Central memory CD8-positive, alpha-beta T cell (primary cell): ENCODE results near the gene ENOX1.

Source experiments
- ATAC-seq: fragments of 150-1000 bp; cut with Tn5 transposase; replicated peaks from 2 replicates; pipeline ENCODE4 v1.10.0; 2022; ENCODE audit warnings: mild to moderate bottlenecking, moderate FRiP score, moderate number of reproducible peaks; ENCODE audit not compliant: poor library complexity, severe bottlenecking; ENCODE audit errors: extremely low read depth
- DNase-seq, 2 donors: peaks; one replicate each; pipeline ENCODE4 v3.0.0; 2021; ENCODE audit warnings: low spot score in 2 of 2
- H3K27ac Mint-ChIP-seq: one replicate; pipeline ENCODE4 v1.8.0; 2022; ENCODE audit warnings: low read depth, mild to moderate bottlenecking, moderate library complexity, mixed read lengths
- H3K27me3 Mint-ChIP-seq: one replicate; pipeline ENCODE4 v1.8.0; 2022; ENCODE audit warnings: mixed read lengths
- H3K36me3 Mint-ChIP-seq: one replicate; pipeline ENCODE4 v1.8.0; 2022; ENCODE audit warnings: mild to moderate bottlenecking, moderate library complexity, mixed read lengths; ENCODE audit not compliant: insufficient read depth
- H3K4me1 Mint-ChIP-seq: one replicate; pipeline ENCODE4 v1.8.0; 2022; ENCODE audit warnings: mixed read lengths
- H3K4me3 Mint-ChIP-seq: one replicate; pipeline ENCODE4 v1.8.0; 2022; ENCODE audit warnings: mild to moderate bottlenecking, moderate library complexity, mixed read lengths
- H3K9me3 Mint-ChIP-seq: one replicate; pipeline ENCODE4 v1.8.0; 2022; ENCODE audit warnings: mixed read lengths

ENOX1 gene

DNA sequence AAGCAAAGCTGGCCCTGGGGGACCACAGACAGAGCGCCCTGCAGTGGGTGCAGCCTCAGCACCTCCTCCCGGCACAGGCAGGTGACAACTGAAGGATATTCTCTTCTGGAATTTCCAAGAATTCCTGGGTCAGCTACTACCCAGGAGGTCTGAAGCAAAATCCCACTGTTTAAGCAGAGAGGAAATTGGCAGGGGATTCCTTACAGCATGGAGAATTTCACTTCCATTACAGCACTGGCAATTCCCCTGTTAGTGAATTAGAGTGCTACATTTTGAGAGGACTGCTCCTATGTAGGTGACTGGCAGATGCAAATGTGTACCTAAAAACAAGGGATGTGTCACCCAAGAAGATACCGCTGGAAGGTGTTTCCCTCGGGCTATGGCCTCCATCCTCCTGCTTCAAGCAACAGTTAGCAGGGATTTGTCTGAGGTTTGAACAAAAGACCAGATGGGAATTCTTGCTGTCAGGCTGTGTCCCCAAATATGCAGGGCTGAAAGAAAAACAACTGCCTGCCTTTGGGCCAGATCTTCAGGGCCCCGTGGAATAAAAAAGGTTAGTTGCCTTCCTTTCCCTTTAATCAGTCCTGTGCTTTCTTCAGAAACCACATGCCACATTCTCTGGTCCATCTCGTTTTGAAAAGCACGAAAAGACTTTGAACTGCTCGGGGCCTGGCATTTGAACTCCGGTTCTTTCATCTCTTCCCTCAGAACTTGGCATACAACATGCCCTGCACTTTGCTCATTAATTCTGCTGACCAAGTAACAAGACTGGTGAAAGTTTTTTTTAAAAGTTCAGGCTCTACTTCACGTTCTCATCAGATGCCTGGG lies 466.9 kb downstream of the ENOX1 start:
- no peak overlapping the region for H3K27ac Mint-ChIP-seq
- peaks cover 53% of the 10 kb centered on the region for H3K27me3 Mint-ChIP-seq
- no peaks in the 10 kb centered on the region for H3K36me3 Mint-ChIP-seq
- H3K9me3 Mint-ChIP-seq: no peaks in the 10 kb centered on the region
- no peaks in the 10 kb centered on the region for H3K4me1 Mint-ChIP-seq
- H3K4me3 Mint-ChIP-seq: no peak overlapping the region
- no peak for DNase-seq
- no peak for ATAC-seq

DNA sequence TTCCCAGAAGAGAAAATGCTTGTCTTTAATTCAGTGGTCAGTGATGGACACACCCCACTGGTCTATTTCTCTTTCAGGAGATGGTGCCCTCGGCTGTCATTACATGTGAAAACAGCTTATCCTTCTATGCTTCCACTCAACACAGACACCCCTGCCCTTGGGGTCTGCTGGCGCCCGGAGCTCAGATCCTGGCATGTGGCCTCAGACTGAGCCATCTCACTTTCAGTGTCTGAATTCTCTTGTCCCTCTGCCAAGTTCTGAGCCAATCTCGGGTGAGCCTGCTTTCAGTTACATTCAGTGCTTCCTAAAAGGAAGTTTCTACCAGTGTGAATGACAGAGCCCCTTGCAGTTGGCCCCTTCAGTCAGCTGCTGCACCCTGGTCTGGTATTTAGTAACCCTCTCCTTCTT lies 469.8 kb downstream of the ENOX1 start:
- DNase-seq: no peak
- Mint-ChIP-seq H3K4me3 (no peak overlapping the region), H3K36me3 (no peaks in the 10 kb centered on the region), H3K27ac (no peak overlapping the region), H3K9me3 (no peaks in the 10 kb centered on the region), H3K27me3 (peaks cover 46% of the 10 kb centered on the region), H3K4me1 (no peaks in the 10 kb centered on the region)
- no peak for ATAC-seq

GRCh38 chr13:43316281-43316680 lies 470.5 kb downstream of the ENOX1 start:
- Mint-ChIP-seq H3K27me3 (peaks cover 46% of the 10 kb centered on the region), H3K27ac (no peak overlapping the region), H3K4me1 (no peaks in the 10 kb centered on the region), H3K4me3 (no peak overlapping the region), H3K36me3 (no peaks in the 10 kb centered on the region), H3K9me3 (no peaks in the 10 kb centered on the region)
- DNase-seq: no peak
- no peak for ATAC-seq

DNA sequence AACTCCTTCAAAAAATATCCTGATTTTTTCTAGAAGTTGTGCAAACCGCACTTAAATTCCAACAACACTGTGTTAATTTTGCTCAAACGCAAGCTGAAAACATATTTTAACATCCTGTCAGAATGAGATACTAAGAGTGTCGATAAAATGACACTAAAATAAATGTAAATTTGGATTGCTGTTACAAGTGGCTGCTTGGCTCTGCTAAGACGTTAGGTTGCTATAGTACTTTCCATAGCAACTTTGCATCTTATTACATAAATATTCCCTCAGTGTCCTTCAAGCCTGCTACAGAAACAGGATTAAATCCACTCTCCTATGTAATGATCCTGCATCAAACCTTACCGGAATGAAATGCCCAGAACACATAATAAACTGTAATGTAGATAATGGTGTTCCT lies 471.2 kb downstream of the ENOX1 start:
- no peak overlapping the region for H3K4me3 Mint-ChIP-seq
- ATAC-seq (no peak), DNase-seq (no peak)
- no peaks in the 10 kb centered on the region for H3K4me1 Mint-ChIP-seq
- H3K36me3 Mint-ChIP-seq: no peaks in the 10 kb centered on the region
- H3K27me3 Mint-ChIP-seq: peaks cover 49% of the 10 kb centered on the region
- no peaks in the 10 kb centered on the region for H3K9me3 Mint-ChIP-seq
- H3K27ac Mint-ChIP-seq: no peak overlapping the region

GRCh38 chr13:43309311-43309710 lies 477.5 kb downstream of the ENOX1 start:
- DNase-seq: no peak
- H3K36me3 Mint-ChIP-seq: no peaks in the 10 kb centered on the region
- no peak overlapping the region for H3K4me3 Mint-ChIP-seq
- no peak overlapping the region for H3K27ac Mint-ChIP-seq
- no peaks in the 10 kb centered on the region for H3K4me1 Mint-ChIP-seq
- no peak for ATAC-seq
- H3K27me3 Mint-ChIP-seq: peaks cover 61% of the 10 kb centered on the region
- H3K9me3 Mint-ChIP-seq: no peaks in the 10 kb centered on the region

DNA sequence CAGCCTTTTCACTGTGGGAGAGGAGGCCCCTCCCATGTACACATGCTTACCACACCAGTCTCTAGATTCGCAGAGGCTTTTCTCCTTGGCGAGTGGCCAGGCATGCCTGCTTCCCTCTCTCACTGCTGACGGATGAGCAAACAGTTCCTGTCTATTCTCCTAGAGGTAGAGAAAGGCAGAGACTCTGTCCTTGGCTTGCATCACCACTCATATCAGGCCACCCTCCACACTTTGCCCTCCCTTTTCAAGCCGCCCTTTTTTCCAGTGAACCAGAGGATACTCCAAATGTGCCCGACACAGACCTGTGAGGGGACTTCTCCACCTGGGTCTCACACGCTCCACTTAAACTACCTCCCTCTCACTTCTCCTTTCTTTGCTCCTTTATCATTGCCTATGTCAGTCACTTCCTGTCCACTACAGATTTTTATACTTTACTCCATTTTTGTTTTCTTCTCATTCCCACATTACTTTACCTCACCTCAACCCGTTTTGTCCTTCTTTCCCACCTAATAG lies 478.8 kb downstream of the ENOX1 start:
- Mint-ChIP-seq H3K27me3 (peaks cover 61% of the 10 kb centered on the region), H3K4me3 (no peak overlapping the region), H3K36me3 (no peaks in the 10 kb centered on the region), H3K27ac (no peak overlapping the region), H3K4me1 (no peaks in the 10 kb centered on the region), H3K9me3 (no peaks in the 10 kb centered on the region)
- DNase-seq (no peak), ATAC-seq (no peak)

DNA sequence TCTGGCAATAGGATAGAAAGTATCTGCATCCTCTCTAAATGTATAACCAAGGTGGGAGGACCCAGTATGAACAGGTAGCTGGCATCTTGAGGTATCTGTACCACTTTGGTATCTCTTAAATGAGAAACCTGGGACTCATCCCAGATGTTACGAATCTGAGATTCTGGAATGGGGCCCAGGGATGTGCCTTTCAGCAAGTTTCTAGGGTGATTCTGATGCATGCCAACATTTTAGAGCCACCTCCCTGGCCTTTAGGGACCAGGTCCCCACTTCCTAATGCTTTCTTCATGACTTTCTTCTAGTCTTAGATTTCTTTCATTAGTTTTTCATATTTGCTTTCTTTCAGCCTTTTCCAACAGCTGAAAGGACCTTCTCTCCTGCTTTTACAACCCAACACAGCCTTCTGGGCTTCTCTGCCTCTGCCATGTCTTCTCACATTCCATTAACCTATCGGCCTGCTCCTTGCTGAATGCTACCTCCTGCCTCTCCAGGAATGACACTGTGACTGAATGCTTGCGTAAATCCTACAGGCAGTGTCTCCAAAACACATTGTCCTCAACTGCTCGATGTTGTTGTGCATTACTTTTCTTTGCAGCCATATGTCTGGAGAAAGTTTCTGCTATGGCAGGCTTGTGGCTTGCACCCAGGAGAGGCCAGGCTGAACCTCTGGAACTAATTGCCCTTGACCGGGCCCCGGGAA lies 479.4 kb downstream of the ENOX1 start:
- no peaks in the 10 kb centered on the region for H3K4me1 Mint-ChIP-seq
- no peak overlapping the region for H3K4me3 Mint-ChIP-seq

DNA sequence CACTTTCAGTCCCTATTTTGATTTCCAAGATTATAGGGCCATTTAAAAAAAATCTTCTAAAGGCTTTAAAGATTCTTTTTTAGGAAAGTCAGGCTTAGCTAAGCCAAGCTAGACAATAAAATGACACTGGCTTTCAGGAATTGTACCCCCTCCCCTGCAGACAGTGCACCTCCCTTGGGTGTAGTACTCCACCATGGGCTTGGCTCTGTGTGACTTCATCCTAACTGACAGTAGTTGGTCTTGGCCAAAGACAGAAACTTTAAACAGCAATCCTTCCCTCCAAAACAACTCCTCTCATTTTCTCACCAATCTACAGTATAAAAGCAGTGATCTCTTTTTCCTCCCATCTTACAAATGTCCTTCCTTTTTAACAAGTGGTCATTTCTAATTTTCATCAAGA lies 480.4 kb downstream of the ENOX1 start:
- DNase-seq (no peak), ATAC-seq (no peak)
- no peaks in the 10 kb centered on the region for H3K4me1 Mint-ChIP-seq
- H3K27me3 Mint-ChIP-seq: peaks cover 48% of the 10 kb centered on the region
- H3K4me3 Mint-ChIP-seq: no peak overlapping the region
- H3K27ac Mint-ChIP-seq: no peak overlapping the region
- H3K36me3 Mint-ChIP-seq: no peaks in the 10 kb centered on the region
- no peaks in the 10 kb centered on the region for H3K9me3 Mint-ChIP-seq

More for the DNA sequence above, 479.4 kb downstream of the ENOX1 start:
- Mint-ChIP-seq H3K36me3 (no peaks in the 10 kb centered on the region), H3K27ac (no peak overlapping the region), H3K9me3 (no peaks in the 10 kb centered on the region), H3K27me3 (peaks cover 58% of the 10 kb centered on the region)
- DNase-seq (no peak), ATAC-seq (no peak)

GRCh38 chr13:43305416-43305815 lies 481.4 kb downstream of the ENOX1 start:
- Mint-ChIP-seq H3K9me3 (no peaks in the 10 kb centered on the region), H3K27ac (no peak overlapping the region), H3K27me3 (peaks cover 38% of the 10 kb centered on the region), H3K36me3 (no peaks in the 10 kb centered on the region), H3K4me3 (no peak overlapping the region), H3K4me1 (no peaks in the 10 kb centered on the region)
- ATAC-seq (no peak), DNase-seq (no peak)

DNA sequence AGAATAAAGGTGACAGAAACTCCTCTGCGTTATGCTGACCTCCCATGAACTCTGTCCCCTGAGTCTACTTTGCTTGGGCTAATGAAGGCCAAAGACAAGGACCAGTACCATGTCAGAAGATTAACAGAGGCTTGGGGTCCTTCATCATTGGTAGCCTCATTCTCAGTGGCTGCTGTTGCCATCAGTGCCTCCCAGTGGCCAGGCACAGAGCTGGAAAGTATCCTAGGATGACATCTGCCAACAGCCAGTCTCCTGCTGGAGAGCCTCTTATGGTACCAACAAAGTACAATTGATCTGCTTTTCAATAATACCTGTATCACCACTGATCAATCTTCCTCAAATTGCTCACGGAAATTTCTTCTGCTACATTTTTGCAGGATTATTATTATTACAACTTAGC lies 481.8 kb downstream of the ENOX1 start:
- H3K27me3 Mint-ChIP-seq: peaks cover 37% of the 10 kb centered on the region
- H3K9me3 Mint-ChIP-seq: no peaks in the 10 kb centered on the region
- DNase-seq (no peak), ATAC-seq (no peak)
- no peaks in the 10 kb centered on the region for H3K36me3 Mint-ChIP-seq
- no peaks in the 10 kb centered on the region for H3K4me1 Mint-ChIP-seq
- no peak overlapping the region for H3K4me3 Mint-ChIP-seq
- H3K27ac Mint-ChIP-seq: no peak overlapping the region

DNA sequence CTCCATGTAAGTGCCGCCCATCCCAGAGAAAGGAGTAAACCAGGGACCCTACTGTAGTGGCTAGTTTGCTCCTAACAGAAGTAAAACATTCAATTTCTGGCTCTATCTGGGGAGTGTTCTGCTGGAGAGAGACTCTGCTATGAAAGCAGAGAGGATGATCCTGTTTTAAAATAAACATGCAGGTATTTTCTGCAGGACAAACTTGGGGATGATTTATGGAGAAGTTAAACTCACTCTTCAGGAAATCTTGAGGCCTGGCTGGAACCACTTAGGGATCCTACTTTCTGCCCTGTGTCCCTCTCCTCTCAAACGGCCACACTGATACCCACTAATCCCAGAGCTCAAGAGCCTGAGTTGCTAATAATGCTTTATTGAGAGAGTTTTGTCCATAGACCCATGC lies 482.3 kb downstream of the ENOX1 start:
- DNase-seq (no peak), ATAC-seq (no peak)
- Mint-ChIP-seq H3K4me3 (no peak overlapping the region), H3K36me3 (no peaks in the 10 kb centered on the region), H3K9me3 (no peaks in the 10 kb centered on the region), H3K4me1 (no peaks in the 10 kb centered on the region), H3K27me3 (peaks cover 40% of the 10 kb centered on the region), H3K27ac (no peak overlapping the region)

DNA sequence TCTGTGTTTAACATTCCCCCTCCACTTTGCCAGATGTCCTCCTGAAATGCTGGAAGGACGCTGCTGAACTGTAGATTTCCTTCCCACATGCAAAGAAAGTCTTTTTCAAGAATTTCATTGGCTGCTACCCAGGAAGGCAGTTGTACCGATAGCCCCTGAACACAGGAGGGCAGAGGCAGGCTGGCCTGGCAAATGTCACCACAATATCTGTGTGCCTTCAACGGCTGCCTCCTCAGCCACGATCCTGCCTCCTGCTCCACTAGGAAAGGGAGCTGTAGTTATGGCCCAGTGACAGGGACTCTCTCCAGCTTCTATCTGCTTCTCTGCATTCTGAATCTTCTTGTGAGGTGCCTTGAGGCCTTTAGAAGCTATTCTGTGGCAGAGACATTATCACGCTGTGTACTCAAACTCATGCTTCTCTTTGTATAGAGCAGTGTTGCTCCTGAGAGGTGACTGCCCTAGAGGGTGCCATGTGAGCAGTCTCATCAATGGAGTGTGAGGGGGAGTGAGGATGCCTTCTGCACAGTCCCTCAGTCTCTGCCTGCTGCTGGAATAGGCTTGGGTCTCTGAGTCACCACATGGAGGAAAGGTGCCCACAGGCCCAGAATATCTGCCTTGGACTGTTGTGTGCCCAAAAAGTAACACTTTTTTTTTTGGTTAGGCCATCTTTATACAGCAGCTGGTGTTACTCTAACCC lies 483.6 kb downstream of the ENOX1 start:
- no peak for DNase-seq
- H3K9me3 Mint-ChIP-seq: no peaks in the 10 kb centered on the region

More for the DNA sequence above, 483.6 kb downstream of the ENOX1 start:
- Mint-ChIP-seq H3K27ac (no peak overlapping the region), H3K36me3 (no peaks in the 10 kb centered on the region), H3K27me3 (peaks cover 48% of the 10 kb centered on the region), H3K4me3 (no peak overlapping the region), H3K4me1 (no peaks in the 10 kb centered on the region)
- no peak for ATAC-seq
